GM19240 (cell line): ENCODE measurements around the gene PPP1R7.

Source experiments
- DNase-seq: peaks from one replicate; pipeline ENCODE4 v3.0.0; 2011; ENCODE audit warnings: low spot score; ENCODE audit not compliant: insufficient read length

Gene PPP1R7

DNA sequence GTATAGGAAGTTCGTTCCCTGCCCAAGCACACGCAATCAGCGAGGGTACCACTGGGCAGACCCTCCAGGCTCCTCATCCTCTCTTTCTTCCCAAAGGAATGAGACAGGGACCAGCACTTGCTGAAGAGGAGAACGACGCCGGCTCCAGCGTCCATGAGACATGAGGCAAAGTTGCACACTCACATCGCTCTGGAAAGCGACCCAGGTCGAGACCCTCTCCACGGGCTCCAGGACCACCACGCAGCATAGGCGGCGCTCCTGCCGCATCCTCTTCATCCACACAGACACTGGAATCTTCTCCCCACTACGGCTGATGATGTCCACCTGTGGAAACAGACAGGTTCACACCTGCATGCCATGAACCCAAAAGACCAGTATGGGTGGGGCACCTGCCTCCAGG, 11.8 kb upstream of the PPP1R7 start:
- no peak for DNase-seq

DNA sequence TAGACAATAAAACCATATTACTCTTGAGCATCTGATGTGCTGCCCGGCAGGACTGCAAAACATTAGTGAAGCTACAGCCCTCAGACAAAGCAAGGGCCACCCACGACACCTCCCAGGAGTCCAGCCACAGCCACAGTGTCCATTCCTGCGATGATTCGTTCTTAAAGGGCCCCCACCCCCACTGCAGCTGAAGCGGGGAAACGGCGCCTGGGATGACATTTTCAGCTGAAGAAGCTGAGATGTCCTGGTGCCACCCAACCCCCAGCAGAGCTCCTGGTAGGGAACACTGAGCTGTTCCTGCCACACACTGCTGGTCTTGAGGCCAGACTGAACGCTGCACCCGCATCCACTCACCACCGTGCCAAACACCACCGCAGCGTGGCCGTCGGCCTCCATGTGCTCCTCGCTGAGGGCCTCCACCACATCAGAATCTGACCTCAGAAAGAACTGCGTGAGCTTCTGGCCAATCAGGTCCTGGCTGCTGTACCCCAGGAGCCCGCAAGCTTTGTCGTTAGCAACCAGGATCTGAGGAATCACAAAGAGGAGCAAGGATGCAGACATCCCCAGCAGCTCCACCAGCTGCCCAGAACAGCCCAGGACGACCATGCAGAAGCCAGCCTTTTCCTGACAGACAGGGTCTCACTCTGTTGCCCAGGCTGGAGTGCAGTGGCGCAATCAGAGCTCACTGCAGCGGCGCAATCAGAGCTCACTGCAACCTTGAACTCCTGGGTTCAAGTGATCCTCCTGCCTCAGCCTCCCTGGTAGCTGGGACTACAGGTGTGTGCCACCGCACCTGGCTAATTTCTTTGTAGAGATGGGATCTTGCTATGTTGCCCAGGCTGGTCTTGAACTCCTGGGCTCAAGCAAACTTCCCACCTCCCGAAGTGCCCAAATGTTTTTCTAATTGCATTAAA, 10.5 kb upstream of the PPP1R7 start:
- DNase-seq = no peak

DNA sequence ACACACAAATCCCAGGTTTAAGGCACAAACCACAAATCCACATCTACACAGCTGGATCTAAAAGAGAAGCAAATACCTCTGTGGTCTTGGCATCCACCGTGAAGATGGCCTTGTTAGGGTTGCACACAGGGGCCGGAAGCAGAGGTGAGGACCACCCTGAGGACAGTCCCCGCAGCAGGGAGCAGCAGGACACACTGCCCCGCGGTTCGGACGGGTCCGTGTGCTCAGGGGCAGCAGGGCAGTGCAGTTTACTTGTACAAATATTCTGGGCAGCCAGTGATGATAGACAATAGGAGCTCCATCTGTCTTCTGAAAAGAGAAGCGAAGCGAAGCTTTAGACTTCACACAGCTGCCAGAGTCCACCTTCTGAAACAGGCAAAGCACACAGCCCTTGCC, 9.8 kb upstream of the PPP1R7 start:
- no peak for DNase-seq

DNA sequence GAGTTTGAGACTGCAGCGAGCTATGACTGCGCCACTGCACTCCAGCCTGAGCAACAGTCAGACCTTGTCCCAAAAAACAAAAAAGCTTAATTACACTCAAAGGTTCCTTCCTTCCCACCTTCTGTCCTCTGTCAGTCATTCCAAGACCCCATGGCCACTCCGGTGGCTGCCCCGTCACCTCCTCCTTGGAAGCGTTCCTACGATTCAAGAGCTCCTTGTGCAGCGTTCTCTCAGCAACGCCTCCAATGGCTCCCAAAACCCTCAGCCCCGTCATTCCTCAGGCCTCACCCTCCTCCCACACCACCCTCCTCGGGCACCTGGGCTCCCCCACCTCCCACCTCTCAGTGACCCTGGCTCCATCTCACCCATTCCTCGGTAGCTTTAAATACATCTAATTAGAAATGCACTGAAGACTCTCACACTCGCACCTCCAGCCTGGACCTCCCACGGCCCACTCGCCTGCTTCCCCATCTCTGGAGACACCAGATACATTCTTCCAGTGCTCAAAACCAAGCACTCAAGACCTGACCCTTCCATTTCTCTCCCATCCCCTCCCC, 9.0 kb upstream of the PPP1R7 start:
- DNase-seq = no peak

DNA sequence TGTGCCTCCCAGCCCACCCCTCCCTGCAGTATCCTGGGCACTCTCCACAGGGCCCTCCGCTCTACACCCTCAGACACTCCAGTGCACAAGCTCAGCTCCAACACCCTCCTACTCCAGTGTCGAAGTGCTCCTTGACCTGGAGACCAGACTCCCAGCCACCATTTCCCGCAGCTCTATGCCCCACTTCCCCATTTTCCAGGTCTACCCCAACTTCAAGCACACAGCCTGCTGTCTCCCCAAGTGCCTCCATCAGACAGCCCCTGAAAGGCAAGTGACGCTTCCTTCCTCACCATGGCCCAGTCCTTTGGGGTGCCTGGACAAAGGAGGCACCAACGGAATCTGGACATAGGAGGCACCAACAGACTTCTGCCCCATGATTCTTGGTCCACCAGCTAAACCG, 8.2 kb upstream of the PPP1R7 start:
- no peak for DNase-seq

DNA sequence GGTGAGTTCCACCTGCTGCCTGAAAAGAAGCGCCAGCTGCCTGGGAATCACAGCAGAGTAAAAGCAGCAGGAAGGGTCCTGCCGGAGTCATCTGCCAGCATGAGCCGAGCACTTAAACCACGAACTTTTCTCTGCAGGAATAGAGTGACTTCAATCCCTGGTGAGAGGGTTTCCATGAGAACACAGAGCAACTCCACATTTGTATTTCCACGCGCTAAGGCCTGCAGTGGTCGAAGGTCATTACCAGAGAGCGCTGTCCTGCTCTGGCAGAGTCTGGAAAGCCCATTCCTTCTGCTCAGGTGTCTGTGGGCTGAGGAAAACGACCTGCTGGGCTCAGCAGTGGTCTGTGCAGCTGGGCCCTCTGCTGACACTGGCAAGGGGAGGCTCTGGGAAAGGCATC, 7.7 kb upstream of the PPP1R7 start:
- no peak for DNase-seq

DNA sequence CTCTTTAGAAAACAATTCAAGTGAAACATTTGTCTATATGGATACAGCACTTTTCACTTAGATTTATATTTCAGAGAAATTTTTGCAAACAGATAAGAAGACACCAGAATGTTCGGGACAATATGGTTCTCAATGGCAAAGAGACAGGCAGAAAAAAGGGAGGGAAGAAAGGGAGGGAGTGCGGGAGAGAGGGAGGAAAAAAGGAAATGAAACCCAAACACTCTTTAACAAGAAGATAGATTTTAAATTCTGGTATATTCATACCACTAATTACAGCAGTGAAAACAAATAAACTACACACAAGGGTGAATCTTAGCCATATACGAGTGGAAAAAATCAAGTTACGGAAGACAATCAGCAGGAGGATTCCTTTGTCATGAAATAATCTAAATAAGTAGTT, 4.0 kb upstream of the PPP1R7 start:
- no peak for DNase-seq

DNA sequence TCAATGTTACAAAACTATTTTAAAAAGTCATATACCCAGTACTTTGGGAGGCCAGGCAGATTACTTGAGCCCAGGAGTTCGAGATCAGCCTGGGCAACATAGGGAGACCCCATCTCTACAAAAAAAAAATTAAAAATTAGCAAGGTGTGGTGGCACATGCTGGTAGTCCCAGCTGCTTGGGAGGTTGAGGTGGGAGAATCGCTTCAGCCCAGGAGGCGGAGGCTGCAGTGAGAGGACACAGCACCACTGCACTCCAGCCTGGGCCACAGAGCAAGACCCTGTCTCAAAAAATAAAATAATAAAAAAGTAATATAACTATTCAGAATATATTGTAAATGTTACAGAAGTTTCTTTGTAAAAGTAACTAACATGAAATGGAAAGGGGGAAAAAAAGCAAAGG, 2.9 kb upstream of the PPP1R7 start:
- no peak for DNase-seq

DNA sequence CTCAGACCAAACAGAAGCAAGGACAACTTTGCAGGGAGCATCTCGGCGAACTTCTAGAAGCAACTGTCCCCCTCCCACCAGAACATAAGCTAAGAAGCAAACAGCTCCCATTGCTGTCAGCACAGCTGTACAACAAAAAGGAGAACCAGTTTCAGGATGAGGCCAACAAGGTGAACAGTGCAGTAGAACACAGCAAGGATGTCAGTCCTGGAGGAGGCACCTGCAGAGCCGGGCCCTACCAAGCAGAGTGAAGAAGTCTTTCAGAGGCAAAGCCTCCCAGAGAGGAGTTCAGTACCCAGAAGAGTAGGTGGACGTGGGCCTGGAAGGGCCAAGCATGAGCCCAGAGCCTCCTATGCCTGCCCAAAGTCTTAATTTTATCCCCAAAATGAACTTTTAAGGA, 2.0 kb upstream of the PPP1R7 start:
- no peak for DNase-seq

DNA sequence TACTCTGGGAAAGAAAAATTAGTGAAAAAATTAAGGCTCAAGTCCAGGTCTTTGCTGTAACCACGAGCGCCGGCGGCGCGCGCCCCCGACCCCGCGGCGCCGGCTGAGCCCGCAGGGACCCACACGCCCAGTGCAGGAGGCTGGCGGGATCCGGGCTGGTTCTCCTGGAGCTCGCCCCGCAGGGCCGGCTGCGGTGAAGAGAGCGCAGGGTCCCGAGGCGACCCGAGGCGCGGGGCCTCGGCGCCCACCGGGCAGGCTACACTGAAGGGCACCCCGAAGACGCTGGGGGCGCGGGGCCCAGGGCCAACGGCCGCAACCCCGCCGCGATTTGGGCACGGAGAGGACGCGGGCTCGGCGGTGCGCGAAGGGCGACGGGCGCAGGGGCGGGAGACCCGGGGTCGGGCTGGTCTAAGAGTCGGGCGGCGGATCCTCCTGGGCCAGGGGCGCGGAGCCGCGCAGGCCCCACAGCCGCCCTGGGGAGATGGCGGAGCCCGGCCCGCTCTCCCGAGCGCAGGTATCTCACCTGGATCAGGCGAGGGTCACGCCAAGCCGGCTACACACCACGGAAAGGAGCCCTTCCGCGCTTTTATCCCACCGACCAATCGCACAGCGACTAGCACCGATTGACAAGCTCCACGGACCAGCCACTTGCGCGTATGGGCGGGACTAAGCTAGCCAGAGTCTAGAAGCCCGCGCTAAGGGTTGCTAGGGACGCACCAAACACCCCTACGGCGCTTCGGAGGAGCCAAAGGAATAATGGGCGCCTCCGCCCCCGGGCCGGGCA, 1.2 kb upstream of the PPP1R7 start, which contains the start of gene PASK:
PASK (minus strand) TSS at position 582 of the 784 bp plus-strand sequence. CDS start 6,440 bp downstream, outside the sequence.
- DNase-seq = peak; percentile 92

DNA sequence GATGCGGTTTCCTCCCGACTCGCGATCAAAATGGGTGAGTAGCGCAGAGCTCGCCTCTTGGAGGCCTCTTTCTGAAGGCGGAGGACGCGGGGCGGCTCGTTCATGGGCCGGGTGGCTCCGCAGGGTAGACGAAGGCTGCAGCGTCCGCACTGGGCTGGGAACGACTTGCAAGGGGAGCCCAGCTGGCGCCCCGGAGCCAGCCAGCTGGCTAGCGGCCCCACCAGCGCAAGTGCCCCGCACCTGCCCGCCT, 667 bp upstream of the PPP1R7 start:
- no peak for DNase-seq

DNA sequence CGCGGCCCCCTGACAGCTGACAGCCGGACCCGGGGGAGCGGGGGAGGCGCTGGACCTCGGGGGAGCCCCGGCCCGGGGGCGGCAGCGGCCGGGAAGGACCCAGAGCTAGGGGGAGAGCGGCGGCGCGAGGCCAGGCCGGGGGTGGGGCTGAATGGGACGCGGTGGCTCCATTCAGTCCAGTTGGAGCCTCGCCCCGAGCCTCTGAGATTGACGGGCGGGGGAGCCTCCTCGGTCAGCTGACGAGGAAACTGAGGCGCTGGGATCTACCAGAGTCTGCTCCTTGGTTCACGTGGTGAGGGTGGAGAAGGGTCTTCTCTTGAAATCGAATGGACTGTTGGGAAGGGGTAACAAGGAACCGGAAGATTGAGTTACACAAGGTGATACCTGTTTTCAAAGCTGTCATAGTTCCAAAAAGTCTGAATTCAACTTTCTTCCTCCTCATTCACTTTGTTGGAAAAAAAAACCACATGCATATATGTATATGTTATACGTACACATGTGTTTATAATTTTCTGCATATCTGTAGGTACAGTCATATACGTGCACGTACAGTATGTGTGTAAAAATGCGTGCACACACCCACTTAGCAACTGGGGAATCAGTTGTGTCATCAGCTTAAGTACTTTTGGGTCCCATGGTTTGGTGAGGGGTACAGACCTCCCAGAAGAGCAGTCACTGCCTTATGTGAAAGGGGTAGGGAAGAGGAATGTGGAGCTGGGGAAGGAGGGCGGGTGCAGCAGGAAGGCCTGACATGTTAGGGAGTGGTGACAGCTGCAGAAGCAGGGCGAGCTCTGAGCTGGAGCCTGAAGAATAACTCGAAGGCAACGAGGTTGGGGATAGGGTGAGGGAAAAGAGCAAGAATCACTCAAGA, 628 bp downstream of the PPP1R7 start:
- no peak for DNase-seq

DNA sequence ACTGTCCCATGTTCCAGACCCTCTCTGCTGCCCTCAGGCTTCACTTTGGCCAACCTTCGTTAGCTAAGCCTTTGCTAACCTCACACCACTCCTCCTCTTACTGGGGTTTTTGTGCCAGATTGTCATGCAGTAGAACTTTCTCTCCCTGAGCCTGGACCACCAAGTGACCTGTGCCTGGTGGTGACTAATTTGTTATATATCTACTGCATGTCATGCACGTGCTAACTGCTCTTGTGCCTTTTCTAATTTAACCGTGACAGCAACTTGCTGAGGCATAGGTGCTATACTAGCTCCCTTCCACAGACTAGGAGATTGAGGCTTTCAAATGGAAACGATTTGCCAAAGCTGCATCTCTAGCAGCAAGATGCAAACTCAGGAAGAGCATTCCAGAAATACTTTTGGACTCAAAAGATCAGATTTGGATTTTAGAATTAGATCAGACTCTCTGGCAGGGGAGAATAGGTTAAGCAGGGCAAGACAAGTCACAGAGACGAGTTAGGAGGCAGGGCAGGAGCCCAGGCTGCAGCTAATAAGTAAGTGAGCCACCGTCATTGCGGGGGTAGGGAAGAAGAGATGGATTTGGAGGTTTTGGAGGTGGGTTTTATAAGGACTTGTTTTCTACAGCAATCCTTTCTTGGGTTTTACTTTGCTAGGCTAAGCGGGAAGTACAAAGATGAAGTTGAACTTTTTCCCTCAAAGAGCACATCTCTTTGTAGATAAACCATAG, 1.8 kb downstream of the PPP1R7 start:
- DNase-seq = no peak

DNA sequence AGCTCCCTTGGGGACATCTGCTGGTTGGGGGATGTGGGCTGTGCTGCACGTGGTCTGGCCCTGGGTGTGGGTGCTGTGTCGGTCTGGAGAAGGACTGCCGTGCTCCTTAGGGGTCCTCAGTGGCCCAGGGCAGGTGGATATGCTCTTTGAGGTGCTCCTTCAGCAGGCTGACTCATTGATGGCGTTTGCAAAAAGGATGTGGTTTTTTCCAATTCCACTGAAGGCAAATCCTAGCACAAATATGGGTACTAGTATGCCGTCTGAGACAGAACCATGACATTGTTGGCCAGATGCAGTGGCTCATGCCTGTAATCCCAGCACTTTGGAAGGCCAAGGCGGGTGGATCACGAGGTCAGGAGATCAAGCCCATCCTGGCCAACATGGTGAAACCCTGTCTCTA, 3.3 kb downstream of the PPP1R7 start:
- DNase-seq = no peak

DNA sequence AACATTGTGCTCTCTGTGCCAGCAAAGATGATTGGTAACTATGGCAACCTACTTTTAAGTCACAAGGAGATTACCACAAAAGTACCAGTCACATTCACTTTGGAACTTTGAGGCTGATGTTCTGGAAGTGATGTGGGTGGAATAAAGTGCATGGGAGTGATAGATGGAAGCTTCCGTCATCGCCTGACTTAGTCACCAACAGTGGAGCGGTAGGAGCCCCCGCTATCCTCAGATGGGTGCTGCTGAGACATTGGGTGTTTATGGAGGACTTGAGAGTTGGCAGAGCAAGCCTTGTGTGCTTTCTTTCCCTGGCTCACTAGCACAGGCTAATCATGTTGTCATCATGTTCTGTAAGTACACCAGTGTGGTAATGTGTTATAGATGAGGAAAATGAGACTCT, 4.6 kb downstream of the PPP1R7 start:
- no peak for DNase-seq

DNA sequence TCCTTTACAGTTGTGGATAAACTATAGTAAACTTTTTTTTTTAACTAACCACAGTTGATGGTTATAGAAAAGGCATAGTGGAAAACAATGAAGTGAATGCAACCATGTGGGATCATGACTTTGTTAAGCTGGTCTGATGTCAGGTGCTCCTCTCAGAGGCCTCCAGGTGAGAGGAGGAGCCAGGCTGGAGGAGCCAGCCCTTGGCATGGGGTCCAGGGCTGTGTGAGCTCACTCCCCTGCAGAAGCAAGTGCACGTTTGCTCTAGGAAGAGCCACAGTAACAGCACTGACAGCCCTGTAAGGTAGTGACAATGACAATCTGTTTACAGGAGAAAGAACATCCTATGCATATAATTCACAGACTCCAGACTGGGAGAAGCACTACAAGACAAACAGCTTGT, 5.7 kb downstream of the PPP1R7 start:
- no peak for DNase-seq

DNA sequence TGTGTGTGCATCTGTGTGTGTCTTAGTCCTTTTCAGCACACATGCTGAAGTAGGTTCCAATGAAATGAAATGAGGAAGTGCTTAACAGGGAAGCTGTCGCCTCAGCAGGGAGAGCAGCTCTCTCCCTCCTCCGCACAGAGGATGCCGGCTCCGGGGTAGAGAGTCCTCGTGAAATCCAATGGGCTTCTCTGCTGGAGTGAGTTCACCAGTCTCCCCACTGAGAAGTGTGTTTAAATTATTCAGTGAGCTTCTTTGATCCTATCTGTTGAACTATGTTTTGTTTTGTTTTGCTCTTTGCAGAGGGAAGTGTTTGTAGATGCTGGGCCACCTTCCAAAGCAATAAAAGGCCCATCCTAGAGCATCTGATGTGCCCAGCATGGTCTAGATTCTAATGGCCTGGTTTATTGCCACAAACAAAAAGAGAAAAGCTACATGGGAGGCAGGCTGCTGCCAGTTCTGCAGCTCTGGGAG, 6.7 kb downstream of the PPP1R7 start:
- DNase-seq = no peak

DNA sequence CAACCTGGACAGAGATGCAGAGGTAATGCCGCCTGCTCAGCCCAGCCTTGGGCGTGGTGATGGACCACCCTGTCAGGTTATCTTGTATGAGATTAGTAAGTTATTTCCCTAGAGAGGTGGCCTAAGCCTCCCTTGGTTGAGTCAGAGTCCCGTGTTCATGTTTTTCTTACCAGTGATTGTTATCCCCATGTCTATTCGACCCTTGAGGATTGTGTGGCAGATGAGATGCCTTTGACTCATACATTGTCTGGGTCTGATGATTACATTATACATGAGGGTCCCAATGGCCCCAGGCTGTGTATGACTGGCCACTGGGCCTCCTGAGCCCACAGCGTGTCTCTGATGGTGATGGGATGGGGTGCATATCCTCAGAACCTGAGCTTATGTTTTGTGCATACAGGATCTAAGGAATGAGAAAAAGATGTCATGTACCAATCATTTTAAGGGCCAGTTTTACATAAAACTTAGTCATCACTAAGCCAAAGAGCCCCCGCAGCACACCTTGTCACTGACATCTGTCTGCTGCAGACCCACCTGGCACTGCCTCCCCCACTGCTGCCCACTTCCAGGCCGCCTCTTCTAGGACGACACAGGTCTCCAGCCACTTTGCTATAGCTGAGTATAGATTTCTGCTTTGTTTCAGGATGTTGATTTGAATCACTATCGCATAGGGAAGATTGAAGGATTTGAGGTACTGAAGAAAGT, 7.7 kb downstream of the PPP1R7 start:
- no peak for DNase-seq

DNA sequence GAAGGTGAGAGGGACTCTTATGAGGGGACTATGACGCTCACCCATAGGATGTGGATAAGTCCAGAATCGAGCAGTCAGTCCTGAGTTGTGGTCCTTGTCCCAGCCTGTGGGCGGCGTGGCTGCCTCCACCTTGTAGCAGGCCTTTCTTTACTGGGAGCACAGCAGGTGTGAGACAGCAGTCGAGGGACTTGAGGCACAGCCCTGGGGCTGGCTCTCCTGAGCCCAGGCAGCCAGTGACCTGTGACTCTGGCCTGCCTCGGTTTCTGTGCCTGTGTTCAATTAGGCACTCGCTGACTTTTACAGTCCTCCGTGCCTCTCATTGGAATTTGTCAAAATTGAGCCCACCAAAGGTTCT, 8.3 kb downstream of the PPP1R7 start:
- no peak for DNase-seq

DNA sequence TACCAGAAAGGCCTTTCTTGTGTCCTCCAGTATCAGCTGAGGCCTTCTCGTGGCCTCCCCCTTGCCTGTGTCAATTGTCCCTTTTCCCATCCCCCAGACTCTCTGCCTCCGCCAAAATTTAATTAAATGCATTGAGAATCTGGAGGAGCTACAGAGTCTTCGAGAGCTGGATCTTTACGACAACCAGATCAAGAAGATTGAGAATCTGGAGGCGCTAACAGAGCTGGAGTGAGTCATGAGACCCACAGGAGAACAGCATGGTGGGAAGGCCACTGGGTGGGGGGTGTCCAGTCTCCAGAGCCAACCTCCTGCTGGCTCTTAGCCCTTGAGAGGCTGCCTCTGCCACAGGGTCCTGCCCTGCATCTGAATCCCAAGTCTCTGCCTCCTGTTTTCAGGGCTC, 8.8 kb downstream of the PPP1R7 start:
- no peak for DNase-seq
